PFSK-1 (cell line): ENCODE data around the gene MSMP.

Experiments used
- POLR2AphosphoS5 ChIP-seq: IDR thresholded peaks from 2 replicates; pipeline ENCODE4 v1.6.1; 2012; ENCODE audit warnings: low read depth, mild to moderate bottlenecking, control low read depth, low read length, moderate library complexity
- REST ChIP-seq, 2 experiments: IDR thresholded peaks; 2 replicates each; pipeline versions ENCODE4 v1.6.1 to v1.8.0; 2011 to 2012; ENCODE audit warnings: low read depth in 2 of 2, low read length in 2 of 2, control low read depth in 1 of 2, inconsistent platforms in 1 of 2, mild to moderate bottlenecking in 1 of 2, moderate library complexity in 1 of 2; ENCODE audit not compliant: insufficient read depth in 1 of 2
- SIN3A ChIP-seq: IDR thresholded peaks from 2 replicates; pipeline ENCODE4 v1.6.1; 2012; ENCODE audit warnings: mild to moderate bottlenecking, low read length, moderate library complexity, borderline replicate concordance; ENCODE audit not compliant: insufficient read depth
- TAF1 ChIP-seq: IDR thresholded peaks from 2 replicates; pipeline ENCODE4 v1.6.1; 2012; ENCODE audit warnings: low read length, control low read depth, borderline replicate concordance; ENCODE audit not compliant: insufficient read depth

DNA sequence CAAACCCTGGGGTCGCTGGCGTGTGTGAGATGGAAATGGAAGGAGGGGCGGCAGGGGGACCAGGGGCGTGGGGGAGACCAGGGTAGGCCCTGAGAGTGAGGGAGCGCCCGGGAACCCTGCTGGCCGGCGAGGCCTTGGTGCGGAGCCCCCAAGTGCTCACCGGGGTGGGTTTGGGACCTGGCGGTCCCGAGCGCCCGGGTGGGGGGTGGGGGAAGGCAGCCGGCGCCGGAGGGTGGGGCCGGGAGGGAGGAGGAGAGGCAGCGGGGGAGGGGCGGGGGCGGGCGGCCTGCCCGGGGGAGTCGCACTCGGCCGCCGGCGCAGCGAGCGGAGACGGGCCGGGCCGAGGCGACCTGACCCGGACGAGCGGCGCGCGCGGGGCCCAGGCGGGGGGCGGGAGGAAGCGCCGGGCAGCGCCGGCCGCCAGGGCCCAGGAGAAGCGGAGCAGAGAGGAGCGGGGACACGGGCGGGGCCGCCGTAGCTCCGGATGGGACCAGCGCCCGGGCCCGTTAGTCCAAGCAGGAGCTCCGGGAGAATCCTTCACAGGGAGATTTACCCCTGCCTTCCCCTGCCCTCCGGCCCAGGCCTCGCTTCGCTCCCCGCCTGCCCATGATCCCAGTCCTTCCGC, 37.3 kb upstream of the MSMP start, which contains the start of gene NPR2:
- no peak for TF ChIP-seq SIN3A
- no peak for TF ChIP-seq POLR2AphosphoS5
- TF ChIP-seq REST (IDR thresholded peaks at IDR 0.05; ENCODE audit: insufficient read depth in 1 of 2, low read depth in 2 of 2, low read length in 2 of 2) = no peak
- TF ChIP-seq TAF1 = no peak
